Non-pigmented ciliary epithelial cell (primary cell): ENCODE results near the gene NUP98.
"Not testable (repeated sequence)": the region's sequence is repeated elsewhere in the genome, so short reads cannot be mapped to it uniquely, and the experiment has no call there.

Experiments used
- DNase-seq: peaks from one replicate; pipeline ENCODE4 v3.0.0-alpha.2; 2010; ENCODE audit warnings: low read depth

Gene NUP98

DNA sequence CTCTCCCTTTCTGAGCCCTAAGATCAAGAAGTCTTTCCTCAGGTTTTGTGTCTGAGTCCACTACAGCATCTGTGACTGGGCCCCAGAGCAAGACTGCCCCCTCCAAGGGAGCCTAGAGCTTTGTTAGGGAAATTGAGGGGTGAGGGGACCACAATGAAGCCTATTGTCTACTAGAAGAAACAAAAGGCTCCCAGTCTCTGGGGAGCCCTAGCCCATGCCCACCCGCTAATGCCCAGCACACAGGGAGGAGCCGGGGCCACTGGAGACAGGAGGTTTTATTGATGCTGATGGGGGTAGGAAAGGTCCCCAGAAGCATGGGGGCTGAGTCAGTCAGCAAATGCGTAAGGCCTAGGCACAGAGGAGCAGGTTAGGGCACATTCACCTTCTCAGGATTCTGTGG lies 29.4 kb upstream of the NUP98 start:
- DNase-seq, result no peak

DNA sequence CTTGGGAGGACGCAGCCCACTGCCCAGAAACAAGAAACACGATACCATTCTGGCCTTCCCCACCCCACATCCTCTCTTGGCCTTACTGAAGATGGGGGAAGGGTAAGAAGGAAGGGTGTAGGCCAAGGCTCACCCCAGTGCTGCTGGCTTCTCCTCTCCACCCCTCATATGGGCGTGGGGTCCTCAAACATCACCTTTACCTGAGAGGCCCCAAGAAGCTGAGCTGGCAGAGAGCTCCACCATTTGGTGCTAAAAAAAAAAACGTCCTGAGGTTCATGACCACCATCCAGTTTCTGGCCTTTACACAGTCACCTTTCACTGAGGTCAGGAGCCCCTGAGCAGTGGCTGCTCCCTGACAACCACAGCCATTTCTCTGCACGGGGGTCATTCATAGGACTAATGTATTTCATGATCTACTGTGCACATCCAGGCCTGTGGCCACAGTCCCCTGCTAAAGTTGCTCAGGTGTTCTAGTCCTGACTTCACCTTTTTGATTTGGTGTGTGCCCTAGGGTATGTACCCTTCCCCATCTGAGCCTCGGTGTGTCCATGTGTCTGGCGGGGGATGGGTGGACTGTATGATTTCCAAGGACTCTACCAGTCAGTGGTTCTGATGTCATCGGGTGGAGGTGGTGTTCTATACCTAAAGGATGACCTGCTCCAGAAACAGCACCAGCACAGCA lies 28.3 kb upstream of the NUP98 start:
- no peak for DNase-seq

DNA sequence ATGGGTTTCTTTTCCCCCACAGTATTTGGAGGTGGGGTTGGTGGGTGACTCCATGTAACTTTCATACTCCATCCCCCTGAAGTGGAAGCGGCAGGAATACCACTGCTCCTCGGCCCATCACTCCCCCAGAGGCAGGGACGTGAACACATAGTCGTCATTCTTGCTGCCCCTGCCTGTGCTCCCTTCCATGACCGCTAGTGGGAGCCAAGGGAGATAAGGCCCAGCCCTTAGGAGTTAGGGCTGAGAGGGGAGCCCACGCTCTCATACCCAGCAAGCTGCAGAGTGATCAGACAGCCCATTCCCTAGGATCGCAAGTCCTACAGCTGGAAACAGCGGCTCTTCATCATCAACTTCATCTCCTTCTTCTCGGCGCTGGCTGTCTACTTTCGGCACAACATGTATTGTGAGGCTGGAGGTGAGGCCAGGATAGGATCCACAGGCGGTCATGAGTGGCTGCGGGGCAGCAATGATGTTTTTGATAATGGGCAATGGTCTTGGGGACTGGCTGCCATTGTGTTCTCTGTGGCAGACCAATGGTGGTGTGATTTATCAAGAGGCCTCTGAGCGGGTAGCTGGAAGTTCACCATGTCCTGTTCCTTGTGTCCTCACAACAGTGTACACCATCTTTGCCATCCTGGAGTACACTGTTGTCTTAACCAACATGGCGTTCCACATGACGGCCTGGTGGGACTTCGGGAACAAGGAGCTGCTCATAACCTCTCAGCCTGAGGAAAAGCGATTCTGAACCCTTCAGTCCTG lies 27.5 kb upstream of the NUP98 start:
- no peak for DNase-seq

DNA sequence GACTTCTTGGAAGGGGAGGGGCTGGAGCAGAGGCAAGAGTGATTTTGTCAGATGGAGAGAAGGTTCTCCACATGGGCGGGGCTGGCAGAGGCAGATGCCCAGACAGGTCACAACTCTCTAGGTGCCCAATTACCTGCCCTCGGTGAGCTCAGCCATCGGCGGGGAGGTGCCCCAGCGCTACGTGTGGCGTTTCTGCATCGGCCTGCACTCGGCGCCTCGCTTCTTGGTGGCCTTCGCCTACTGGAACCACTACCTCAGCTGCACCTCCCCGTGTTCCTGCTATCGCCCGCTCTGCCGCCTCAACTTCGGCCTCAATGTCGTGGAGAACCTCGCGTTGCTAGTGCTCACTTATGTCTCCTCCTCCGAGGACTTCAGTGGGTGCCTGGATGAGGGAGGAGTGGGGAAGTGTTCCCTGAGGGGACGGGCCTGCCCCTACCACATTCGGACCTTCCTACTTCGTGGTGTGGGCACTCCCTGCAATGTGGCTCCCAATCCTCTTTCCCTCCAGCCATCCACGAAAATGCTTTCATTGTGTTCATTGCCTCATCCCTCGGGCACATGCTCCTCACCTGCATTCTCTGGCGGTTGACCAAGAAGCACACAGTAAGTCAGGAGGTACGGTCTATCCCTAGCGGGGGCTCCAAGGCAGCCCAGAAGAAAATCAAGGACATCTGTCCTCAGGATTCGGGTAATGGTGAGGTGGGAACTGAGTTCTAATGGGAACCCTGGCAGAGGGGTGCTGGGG lies 26.6 kb upstream of the NUP98 start:
- DNase-seq, result no peak

DNA sequence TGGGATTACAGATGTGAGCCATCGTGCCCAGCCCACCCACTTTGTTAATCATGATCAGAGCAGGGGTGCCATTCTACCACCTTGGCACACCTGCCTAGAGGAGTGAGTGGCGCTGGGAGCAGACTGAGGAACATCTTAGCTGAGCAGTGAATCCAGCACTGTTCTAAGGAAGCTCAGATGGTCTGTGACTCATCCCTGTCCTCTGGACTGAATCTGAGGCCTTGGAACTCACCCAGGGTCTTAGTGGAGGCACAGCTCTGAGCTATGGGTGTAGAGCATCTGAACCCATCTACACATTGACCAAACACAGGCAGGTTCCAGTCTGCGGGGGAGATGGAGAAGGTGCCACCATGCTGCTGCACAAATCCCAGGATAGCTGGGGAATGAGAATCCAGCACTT lies 25.9 kb upstream of the NUP98 start:
- DNase-seq, result no peak

DNA sequence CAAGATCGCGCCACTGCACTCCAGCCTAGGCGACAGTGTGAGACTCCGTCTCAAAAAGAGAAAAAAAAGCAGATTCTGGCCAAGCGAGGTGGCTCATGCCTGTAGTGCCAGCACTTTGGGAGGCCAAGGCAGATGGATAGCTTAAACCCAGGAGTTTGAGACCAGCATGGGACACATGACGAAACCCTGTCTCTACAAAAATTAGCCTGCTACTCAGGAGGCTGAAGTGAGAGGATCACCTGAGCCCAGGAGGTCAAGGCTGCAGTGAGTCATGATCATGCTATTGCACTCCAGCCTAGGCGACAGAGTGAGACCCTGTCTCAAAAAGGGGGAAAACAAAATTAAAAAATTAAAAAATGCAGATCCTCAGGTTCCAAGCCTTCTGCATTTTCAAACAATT lies 25.0 kb upstream of the NUP98 start:
- DNase-seq, result no peak

DNA sequence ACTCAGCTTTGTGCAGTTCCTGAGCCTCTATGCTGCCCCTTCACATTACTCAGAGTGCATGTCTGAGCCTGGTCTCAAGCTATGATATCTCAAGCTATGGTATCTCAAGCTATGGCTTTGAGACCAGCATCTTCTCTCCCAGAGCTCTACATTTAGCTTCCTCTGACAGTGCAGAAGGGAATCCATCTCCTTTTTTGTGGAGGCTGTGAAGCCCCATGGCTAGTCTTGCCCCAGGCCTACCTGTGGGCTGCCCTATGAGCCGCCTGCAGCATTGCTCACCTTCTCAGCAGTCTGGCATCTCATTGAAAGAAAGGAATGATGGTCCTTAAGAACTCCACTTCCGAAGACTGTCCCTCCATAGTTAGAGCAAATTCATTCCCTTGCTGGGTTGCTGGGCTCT lies 23.6 kb upstream of the NUP98 start:
- DNase-seq, result no peak

DNA sequence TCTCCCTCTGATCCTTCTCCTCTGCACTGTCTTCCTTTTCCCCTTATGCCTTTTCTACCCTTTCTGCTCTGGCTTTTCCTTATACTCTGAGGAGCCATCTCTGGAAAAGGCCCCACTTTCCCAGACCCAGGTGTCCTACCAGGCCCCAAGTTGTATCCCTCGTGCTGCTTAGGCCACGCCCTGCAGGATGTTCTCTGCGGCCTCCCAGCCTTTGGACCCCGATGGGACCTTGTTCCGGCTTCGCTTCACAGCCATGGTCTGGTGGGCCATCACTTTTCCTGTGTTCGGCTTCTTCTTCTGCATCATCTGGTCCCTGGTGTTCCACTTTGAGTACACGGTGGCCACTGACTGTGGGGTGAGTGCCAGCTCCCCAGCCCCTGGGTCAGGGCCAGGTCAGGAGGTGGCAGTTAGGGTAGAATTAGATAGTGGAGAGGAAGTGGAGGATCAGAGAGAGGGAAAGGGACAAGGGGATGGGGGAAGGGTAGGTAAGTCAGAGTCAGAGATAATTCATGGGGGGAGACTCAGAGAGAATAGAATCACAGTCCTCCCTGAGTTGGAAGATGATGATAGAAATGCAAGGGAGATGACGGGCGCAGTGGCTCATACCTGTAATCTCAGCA lies 19.9 kb upstream of the NUP98 start:
- no peak for DNase-seq

DNA sequence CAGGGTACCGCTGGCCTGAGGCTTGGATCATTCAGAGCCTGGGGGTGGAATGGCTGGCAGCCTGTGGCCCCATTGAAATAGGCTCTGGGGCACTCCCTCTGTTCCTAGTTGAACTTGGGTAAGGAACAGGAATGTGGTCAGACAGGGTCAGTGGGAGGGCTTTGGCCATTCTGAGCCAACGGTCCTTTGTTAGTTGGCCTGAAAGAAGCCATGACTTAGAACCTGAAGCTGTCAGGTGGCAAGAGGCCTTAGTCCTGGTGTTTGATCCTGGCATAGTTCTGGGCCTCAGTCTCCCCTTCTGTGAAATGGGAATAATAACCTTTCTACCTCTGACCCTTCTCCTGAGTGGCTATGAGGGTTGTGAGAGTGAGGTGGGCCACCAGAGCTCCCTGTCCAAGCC lies 19.3 kb upstream of the NUP98 start:
- no peak for DNase-seq

DNA sequence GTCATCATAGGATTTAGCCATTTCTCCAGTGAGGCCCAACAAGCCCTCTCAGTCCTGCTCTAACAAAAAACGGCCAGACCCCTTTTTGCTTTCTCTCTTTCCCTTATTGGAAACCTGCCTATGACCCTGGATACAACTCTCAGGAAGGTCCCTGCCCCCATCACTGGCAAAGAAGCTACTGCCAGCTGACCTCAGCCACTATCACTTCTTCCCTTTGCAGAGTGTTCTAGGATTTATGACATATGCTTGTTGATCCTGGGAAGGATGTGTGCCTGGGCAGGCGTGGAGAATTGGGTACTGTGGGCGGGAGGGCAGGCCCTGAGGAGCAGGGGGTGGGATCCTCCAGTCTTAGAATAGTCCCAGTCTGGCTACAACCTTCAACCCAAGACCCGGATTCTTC lies 18.5 kb upstream of the NUP98 start:
- no peak for DNase-seq

DNA sequence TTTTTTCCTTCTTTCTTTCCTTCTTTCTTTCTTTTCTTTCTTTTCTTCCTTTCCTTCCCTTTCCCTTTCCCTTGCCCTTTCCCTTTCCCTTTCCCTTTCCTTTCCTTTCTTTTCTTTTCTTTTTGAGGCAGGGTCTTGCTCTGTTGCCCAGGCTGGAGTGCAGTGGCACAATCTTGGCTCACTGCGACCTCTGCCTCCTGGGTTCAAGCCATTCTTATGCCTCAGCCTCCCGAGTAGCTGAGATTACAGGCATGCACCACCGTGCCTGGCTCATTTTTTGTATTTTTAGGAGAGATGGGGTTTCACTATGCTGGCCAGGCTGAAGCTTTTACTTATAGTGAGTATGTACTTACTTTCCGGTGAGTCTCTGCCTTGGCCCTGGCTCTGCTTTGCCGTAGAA lies 17.5 kb upstream of the NUP98 start:
- DNase-seq, result not testable (repeated sequence)

DNA sequence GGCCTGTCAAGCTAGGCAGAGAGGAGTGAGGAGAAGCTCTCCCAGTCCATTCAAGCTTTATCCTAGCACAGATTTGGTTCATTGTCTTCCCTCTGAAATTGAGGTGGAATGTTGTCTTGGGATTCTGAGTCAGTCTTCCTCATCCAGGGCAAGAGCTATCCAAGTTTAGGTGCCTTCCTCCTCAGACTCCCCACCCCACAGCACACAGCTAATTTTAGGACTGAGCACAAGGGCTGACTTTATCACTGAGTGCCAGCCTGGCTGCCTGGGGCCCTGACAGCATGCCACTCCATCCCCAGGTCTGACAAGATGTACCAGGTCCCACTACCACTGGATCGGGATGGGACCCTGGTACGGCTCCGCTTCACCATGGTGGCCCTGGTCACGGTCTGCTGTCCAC lies 13.6 kb upstream of the NUP98 start:
- no peak for DNase-seq

DNA sequence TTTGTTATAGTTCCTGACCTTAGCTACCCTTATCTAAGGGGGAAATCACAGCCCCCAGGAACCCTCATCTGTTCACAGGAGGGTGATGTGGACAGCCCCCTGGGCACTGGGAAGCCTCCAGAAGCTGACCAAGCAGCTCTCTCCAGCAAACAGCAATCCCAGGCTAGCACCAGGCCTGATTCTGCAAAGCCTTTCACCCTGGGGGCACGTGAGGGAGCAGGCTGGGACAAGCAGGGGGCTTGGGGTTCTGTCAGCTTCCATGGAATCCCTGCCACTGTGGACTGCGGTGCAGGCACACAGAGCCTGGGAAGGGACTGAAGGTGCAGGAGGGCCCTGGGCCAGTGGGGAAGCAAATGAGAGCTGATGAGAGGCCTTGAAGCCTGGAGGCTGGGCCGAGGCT lies 13.1 kb upstream of the NUP98 start:
- DNase-seq, result no peak

DNA sequence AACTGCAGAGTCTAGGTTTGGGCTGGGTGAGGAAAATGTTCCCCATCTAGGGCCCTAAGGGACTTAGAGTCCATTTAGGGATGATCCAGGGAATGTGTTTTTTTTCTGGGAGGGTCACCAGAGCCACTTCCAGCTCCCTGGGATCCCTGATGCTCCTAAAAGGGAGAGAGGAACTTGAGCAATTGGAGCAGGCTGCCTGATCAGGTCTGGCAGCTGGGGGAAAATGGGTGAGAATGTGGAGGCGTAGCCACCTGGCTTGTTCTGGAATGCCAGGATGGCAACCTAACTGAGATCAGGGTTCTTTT lies 12.2 kb upstream of the NUP98 start:
- DNase-seq, result no peak

DNA sequence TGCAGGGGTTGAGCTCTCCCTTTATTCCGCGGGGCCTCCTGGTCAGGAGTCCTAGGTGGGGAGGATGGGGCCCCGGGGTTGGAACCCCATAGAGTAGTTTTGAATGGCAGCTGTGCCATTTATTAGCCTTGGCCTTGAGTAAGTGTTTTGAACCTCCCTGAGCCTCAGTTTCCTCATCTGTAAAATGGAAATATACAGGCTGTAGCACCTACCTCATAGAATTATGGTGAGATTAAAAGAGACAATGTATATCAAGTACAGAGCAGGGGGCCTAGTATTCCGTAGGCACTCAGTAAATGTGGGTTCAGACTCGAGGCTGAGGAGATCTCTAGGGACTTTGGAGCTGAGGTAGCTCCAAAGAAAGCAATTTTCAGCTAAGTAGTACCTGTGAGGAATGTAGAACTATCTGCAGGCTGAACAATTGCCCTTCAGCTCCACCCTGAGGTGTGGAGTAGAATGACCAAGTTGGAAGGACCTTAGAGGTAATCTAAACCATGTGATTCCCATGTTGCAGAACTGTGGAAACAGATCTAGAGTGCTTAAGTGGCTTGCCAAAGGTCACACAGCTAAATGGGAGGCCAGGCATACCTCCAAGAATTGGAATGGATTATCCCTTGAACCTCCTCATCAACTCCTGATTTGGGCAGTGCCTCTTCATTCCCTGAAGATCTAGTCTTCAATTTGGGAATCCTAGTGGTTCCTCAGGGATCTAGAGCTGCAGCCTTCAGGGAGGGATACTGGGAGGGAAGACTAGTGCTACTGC lies 11.7 kb upstream of the NUP98 start:
- no peak for DNase-seq

DNA sequence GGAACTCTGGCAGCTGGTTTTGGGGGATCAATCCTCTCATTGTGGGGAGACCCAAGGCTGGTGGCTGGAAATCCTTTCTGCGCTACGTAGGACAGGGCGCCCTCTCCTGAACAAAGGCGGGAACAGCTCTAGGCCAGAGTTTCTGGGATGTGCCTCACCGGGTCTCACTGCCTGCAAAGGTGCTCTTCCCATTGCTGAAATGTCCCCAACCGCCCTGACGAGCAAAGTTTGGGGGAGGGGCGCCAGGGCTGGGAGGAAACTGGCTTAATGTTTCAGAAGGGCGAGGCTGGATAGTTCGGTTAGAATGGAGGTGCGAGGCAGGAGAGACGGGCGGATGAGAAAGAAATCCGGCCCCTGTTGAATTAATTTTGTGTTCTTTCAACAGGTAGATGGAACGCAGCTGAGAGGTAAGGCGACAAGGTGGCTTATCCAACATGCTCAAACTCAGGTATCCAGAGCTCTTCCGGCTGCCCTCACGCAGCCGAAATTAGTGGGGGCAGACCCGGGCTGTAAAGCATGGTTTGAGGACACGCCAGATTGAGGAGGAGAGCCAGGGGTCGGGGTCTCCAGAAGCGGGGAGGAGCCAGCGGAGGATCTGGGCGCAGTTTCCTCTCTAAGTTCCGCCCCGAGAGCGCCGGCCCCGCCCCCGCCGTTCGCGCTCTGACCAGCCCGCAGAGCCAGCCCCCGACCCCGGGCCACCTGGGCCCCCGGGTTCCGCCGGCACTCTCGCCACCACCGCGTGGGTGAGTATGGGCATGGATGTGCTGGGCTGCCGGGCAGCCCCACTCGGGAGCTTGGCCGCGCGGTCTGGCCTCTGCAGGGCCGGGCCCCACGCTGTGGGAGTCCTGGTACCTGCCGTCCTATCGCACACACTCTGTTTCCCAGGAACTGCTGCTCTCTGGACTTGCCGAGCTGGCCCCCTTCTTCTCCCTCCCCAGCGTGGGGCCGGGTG lies 10.8 kb upstream of the NUP98 start, which contains the start of gene PGAP2:
Gene PGAP2 (plus strand): TSS at position 652 of the 952 bp plus-strand sequence. CDS start 2,700 bp downstream, outside the sequence.
- no peak for DNase-seq

DNA sequence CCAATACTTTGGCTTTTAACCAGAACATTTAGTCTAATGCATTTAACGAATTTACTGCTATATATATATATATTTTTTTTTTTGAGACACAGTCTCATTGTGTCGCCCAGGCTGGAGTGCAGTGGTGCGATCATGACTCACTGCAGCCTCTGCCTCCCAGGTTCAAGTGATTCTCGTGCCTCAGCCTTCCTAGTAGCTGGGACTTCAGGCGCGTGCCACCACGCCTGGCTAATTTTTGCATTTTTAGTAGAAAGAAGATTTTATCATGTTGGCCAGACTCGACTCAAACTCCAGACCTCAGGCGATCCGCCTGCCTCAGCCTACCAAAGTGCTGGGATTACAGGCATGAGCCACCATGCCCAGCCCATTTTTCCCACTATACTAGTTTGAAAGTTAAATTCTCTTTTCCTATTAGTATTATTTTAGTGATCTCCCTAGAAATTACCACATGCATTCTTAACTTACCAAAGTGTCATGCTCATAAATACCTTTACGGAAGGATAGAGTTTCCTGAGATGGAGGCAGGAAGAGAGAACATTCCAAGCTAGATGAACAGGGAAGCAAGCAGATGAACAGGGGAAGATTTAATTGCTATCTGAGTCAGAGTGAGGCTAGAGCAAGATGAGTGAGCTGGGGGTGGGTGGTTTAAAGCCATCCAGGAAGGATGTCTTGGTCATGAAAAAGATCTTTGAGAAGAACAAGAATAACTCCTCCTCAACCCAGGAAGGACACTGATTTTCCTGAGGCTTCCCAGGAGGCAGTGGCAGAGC lies 6.6 kb upstream of the NUP98 start:
- DNase-seq, result no peak

DNA sequence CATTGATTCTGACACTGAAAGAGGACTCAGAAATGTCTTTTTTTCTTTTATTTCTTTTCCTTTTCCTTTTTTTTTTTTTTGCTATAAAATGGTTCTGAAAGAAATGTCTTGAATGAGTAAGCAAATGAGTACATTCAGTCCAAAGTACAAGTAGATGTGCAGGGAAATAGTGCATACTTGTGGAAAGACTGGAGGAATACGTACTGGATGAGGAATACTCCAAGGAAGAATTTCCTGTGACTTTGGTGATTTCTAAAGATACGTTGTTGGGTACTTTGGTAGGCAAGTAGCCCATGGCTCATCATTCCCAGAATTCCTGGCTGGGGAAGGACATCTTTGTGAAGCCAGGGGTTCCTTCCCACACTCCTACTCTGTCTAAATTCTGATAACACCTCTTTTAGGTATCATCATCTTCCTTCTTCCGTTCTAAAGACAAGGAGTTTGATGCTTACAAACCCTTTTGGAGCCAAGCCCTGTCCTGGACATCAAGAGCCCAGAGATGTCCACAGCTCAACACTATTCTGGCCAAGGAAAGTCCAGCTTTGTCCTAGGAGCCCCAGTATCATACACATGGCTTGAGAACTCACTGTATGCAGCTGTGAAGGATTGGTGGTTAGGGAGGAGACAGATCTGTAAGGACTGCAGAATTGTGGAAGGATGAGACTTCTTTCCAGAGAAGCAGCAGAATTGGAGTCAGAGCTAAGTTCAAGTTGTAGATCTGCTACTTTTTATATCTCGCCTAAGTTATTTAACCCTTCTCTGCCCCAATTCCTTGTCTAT lies 4.8 kb upstream of the NUP98 start:
- no peak for DNase-seq

DNA sequence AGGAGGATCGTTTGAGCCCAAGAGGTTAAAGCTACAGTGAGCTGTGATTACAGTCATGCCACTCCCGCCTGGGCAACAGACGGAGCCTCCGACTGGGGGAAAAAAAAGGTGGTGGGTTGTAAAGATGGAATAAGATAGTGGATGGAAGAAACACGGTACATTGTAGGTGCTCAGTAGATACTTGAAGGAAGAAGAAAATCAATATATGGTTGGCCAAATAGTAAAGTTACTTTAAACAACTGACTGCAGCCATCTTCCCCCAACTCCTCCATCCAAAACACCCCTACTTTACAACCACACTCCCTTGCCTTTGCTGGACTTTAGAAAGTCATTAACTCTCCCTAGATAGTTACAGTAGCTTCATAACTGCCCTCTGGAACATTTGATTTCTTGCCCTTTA lies 2.5 kb upstream of the NUP98 start:
- DNase-seq, result no peak
